Amniotic stem cell (primary cell): ENCODE measurements around the gene RNF8.

Source experiments
- DNase-seq: peaks from one replicate; lab custom pipeline; 2025; lab: John Stamatoyannopoulos, UW

The RNF8 gene

DNA sequence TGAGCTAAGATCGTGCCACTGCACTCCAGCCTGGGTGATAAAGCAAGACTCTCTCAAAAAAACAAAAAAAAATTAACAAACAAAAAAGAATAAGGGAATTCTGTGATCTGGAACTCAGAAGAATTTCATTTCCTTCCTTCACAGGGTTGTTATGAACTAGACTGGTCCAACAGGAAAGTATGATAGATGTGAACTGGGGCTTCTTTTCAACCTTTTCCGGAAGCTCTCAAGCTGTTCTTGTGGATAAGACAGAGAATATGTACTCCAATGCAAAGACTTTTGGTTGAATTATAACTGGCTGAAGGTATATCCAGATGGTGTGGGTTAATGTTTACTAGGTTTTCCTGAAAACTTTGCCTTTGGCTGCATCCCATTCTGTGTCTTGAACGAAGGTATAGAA is 5.3 kb downstream of the RNF8 start:
- DNase-seq: no peak

DNA sequence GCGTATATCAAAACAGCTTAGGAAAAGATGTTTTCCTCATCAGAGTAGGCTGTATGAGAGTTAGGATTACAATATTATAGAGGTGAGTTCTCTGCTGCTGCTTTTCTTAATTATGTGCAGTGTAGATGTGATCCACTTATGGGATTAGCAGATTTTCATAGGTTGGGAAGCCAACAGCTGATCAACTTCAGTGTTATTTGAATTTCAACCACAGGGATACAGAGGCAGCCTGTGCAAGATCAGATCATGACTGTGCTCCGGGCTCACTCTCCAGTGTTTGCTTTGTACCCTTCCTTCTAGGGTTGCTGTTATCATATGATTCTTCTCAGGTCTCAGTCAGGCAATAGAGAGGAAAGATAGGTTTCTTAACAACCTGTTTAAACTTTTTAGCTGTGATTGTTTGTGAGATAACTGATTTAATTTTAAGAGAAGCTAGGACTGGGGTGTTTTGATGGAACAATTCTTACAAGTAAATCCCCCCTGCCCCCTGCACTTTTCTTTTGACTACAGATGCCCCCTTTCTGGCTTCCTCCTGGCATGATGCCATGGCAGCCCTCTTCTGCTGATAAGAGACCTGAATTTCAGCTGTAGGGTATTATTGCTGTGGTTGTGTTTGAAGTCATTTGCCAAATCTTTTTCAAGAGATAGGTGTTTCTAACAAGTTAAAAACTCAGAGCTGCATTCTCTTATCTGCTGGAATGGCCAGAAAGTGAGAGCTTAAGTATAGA is 8.5 kb downstream of the RNF8 start:
- no peak for DNase-seq

DNA sequence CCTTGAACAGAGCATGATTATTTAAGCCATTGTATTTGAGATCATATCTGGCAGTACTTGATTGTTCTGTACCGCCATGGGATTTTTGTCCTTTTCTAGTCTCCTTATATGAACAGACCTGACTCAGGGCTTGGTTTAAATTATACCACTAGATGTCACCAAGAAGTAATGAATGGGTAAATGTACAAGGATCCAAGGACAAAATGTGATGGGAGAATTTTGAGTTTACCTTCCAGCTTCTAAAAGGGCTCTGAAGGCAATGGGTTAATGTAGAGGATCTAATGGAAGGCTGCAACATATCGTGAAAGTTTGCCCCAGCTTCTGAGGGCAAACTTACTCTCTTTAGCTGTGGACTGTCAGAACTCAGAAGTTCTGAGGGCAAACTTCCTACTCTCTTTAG is 12.0 kb downstream of the RNF8 start:
- DNase-seq: no peak

DNA sequence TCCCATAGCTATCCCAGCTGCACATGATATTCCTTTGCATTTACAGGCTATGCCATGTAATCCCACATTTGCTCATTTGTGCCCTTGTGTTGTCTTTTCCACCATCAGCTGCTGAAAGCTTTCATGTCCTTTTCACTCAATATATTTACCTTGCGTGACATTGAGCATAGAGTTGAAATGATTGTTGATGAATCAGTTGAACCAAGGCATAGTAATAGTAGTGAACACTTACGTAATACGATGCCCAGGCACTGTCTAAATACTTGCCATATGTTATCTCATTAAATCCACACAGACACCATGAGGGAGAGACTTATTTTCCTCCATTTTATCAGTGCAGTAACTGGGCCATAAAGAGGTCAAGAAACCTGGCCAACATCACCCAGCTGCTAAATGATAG is 13.1 kb downstream of the RNF8 start:
- DNase-seq: no peak

DNA sequence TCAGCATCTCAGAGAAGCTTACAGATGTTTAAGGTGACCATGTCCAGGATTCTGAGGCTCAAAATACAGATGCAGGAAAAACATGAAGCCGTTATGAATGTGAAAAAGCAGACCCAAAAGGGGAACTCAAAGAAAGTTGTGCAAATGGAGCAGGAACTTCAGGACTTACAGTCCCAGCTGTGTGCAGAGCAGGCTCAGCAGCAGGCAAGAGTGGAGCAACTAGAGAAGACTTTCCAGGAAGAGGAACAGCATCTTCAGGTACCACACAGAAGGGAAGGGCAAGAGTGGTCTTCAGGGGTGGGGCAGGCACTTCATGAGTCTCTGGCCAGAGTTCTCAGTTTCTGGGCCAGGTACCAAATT is 15.2 kb downstream of the RNF8 start:
- DNase-seq: no peak

DNA sequence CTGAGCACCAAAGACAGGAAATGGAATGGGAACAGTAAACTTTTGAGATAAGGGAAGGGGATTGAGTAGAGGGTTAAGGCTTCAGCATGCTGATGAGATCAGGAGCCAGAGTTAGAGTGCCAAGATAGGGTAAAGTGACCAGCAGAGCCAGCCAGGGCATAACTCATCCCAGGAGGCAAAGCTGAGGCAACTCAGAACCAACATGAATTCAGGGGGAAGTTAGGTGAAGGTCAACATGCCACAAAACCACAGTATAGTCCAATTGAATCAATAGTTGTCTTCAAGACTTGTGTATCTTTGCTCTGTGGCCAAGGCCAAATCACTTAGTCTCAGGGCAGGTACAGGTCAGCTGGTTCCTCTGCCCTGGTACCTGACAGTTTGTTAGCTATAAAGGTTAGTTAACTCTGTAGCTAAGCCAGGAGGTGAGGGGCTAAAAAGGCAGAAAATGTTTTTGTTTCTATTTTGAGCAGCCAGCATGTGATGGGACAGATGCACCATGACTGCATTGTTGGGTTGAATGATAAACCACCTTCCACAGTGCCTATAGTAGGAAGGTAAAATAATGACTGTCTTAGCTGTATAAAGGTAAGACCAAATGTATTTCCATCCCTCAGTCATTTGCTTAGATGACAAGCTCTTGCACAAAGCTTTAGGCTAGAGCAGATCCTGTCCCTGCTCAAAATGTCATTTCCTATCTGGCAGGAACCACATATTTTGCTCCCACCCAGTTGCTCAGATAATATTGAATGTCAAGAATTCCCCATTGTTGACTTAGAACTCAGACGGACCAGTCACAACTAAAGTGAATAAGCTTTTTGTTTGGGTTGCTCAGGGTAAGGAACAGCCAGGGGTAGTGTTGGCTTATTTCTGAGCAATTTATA is 15.8 kb downstream of the RNF8 start:
- DNase-seq: no peak

DNA sequence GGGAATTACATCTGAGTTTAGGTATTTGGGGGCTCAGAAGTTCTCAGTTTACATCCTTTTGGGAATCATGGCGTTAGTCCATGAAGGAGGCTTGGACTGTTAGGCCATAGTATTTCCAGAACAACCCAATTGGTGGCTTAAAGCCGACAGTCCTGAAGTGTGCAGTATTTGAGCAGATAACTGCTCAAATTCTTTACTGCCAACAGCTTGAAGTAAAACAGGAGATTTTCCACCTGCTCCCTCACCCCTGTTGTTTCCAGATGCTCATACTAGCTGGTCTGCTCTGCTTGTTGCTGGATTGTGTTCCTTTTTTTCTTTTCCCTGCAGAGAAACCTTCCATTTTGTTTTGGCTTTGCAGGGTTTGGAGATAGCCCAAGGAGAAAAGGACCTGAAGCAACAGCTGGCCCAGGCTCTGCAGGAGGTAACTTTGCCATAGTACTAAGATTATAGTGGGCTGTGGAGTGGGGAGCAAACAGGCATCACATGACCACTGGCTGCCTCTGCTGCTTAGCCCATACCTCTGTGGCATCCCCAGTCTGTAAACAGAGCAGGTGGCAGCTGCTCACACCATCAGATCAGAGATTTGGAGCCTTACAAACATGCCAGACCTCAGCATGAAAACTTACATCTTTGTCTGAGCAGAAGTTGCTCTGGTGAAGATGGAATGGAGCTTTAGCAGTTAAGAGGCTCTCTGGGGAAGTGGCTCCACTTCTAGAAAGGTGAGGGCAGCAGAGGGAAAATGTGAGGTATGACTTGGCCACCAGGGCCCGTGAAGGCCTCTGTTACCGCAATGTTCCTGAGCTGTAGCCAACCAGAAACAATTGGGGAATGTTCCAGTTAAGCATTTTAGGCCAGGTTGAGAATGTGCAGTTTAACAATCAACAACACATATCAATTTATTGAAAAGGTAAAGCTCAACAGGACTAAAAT is 17.6 kb downstream of the RNF8 start:
- DNase-seq: no peak

DNA sequence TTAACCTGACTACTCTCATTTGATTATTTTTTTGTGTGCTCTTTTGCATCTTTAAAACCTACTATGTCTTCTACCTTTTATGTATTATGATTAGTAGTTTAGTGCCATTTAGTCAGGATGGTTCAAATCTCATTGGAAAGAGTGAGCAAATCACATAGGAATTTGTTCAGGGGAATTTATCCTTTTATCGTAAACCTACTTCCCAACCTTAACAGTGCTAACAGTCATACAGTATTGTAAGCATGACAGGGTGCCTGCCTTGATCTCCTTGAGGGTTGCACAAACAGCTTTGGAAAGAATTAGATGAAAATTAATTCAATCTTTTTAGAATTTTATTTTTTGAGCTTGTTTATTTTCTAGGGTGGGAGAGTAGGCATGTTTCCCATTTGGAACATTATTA is 18.3 kb downstream of the RNF8 start:
- DNase-seq: no peak

DNA sequence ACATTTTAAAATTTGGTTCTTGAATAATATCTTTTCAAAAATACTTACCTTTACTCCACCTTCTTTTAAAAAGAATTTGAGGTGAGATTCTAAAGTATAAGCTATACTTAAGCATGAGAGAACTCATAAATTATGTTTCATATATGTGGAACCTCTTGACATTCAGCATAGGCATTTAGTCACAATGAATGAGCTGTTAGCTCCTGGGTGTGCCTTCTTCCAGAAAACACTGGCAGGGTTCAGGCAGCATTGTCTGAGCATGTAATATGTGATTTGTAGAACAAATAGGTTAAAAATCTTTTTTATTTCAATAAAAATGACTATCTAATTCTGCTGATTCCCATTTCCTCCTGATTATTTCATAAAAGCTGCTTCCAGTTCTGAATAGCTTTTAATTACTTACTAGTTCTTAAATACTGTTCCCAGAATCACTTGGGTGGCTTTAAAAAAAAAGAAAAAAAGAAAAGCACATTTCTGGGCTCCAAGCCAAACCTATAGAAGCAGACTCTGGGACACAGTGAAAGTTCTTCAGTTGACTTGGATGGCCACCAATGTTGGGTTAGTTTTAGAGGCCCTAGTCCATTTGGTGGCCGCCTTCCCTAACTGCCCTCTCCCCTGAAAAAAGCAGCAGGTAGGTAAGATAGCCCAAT is 20.2 kb downstream of the RNF8 start:
- DNase-seq: no peak

DNA sequence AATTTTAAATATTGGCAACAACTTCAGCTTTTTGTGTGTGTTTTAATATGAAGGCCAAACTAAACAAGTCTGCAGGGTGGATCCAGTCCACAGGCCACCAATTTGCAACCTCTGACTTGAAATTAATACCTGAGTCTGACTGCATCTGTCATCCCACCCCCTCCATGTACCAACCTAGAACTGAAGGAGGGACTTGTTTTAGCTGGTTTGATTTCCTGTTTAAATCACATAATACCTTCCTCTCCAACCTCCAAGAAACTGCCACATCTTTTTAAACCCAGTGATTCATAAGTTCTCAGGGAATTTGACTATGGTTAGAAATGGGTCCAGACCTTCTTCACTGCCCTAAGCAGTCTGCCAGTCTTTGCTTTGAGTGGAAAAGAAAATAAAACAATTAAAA is 21.6 kb downstream of the RNF8 start:
- no peak for DNase-seq

DNA sequence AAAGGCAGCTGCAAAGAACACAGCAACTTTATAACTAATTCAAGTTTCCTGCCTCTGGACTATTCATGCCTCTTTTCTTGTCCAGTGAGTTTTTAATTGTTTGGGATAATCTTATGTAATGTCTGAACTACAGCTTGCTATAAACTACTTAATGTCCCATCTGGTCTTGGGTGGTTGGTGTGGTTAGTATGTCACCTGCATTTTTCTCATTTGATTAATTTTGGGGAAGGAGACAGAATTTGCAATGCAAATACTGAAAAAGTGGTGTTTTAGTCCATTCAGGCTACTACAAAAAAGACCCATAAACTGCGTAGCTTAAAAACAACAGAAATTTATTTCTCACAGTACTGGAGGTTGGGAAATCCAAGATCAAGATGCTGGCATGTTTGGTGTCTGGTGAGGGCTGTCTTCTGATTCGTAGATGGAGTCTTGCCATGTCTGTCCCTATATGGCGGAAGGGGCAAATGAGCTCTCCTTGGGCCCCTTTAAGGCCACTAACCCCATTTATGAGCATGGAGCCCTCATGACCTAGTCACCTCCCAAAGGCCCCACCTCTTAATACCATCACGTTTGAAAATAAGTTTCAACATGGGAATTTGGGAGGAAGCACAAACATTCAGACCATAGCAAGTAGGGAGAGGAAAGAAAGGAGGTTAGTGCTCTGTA is 22.4 kb downstream of the RNF8 start:
- no peak for DNase-seq

DNA sequence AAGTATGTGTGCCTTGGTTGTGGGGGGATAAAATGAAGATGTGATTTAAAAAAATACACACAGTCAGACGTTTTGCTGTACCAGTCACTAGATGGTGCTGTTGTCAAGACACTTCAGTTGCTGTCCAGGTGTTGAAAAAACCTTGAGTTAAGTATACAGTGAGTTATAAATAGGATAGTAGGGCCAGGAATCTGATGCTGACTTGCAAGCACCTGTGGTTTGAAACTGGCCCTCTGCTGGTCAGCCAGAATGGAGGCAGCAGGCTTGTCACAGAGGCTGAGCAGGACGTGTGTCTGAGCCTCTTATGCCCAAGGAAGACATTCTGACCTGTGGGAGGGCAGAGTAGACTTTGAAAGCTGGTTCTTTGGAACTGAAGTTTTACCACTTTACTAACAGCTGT is 27.8 kb downstream of the RNF8 start:
- DNase-seq: peak; percentile 24

DNA sequence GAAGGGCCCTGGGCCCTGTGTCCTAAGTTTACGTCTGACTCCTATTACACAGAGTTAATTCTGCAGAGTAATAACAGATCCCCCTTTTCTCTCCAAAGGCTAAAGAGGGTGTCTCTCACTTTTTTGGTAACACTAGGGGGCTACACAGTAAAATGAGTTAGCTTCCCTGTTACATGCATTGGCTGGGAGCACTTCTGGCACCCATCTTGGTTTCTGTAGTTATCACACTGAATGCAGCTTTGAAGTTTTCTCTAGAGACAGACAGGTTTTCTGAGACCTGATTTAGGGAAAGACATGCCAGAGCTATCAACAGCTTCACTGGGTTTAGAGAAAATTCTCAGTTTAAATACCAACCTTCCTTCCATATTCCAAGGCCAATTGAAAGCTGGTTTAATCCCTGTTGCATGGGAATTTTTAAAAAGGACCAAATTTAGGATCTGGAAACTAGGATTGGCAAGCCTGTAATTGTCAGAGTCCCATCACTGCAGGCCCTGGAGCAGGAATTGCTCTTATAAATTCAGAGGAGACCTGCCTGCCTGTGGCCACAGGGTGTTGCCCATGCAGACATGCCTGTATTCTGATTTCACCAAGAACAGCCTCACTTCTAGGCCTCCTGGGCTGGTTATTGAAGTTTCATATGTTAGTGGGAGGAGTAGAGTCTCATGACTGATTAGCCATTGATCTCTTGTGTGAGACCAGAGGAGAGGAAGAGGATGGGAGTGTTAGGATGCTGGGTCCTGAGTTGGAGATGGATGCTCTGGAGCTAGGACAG is 29.4 kb downstream of the RNF8 start:
- no peak for DNase-seq

DNA sequence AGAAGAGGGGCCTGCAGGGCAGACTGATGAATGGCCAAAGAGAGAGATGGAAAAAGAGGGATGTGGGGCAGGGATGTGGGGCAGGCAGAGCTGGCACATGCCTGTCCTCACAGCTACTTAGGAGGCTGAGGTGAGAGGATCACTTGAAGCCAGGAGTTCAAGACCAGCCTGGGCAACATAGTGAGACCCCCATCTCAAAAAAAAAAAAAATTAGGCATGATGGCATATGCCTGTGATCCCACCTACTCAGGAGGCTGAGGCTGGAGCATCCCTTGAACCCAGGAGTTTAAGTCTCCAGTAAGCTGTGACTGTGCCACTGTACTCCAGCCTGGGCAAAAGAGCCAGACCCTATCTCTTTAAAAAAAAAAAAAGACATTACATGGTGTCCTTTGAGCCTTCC is 34.8 kb downstream of the RNF8 start:
- no peak for DNase-seq

DNA sequence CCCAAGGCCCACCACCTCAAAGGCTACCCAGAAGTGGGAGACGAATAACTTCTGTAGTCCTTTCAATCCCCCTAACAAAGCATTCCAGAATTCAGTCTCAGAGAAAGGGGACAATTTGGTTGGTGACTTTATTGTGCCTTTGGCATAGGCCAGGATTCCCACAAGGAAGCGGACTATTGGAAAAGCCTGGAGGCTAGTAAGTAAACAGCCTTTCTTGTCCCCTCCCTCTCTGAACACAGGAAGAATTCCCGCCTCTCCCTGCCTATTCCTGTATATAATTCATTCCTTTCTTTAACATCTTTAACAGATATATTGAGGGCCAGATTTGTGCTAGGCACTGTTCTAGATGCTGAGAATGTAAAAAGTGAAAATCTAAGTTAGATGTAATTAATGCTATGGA is 36.1 kb downstream of the RNF8 start:
- no peak for DNase-seq

DNA sequence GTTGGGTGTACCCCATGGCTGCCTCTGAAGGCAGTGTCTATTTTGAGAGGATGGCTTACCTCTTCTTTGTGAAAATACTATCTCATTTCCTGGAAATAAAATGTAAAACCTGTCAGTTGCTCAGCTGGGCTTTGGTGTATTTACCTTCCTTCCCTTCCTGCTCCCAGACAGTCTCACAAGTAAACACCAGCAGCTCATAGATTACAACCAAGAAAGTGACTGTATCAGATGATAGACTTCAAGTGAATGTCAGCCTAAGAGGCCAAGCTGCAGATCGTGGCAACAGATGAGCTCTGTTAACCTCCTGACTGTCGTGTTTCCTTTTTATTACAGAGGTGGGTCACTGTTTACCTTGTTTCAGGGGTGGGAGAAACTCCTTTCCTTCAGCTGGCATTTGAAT is 37.3 kb downstream of the RNF8 start:
- DNase-seq: no peak

DNA sequence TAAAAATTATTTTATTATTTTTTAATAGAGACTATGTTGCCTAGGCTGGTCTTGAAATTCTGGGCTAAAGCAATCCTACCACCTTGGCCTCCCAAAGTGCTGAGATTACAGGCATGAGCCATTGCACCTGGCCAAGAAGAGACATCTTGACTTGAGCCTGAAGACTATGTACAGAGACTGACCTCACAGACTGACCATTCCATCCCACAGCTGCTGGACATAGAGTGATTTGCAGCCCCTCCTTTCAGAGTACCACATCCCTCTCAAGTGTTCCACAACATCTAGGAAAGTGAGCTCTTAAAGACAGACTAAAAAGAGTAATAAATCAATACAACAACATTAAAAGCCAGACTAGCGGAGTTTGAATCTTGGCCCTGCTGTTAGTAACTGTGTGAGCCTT is 39.0 kb downstream of the RNF8 start:
- DNase-seq: no peak

DNA sequence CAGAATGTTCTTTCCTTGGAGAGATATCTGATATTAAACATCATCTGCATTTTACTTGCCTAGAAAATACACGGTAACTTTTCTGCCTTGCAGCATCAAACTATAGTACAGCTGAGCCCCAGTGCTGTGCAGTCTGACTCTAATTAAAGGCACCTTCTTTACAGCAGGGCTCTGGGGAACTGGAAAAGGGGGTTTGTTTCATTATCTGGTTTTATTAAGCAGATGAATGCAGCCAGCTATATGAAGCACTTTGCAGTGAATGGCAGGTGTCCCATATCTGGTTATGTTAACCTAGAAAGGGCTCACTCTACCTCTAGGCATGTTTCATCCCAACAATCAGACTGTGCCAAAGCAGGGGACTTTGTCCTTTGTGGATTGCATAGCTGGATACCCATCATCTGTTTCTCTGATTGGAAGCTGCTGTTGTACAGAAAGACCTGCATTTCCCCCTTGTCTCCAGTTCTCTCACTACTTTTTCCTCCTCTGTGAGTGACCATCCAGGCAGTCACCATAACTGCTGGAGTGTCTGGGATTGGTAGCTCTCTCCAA is 39.7 kb downstream of the RNF8 start:
- no peak for DNase-seq

DNA sequence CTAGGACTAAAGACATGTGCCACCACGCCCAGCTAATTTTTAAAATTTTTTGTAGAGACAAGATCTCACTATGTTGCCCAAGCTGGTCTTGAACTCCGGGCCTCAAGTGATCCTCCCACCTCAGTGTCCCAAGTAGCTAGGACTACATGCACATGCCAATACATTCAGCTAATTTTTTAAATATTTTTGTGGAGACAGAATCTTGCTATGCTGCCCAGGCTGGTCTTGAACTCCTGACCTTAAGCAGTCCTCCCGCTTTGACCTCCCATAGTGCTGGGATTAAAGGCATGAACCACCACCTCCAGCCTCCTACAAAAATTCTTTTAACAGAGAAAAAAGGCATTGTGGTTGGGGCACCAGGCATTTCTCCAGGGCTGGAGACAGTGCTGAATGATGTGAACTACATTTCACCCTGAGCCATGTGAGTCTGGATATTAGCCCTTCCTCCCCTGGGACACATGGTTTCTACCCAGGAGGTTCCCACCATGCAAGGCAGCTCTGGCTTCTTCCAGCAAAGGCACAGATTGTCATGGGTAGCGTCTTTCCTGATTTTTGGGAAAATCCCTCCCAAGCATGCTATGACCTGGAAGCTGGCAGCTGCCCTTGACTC is 42.9 kb downstream of the RNF8 start:
- no peak for DNase-seq

DNA sequence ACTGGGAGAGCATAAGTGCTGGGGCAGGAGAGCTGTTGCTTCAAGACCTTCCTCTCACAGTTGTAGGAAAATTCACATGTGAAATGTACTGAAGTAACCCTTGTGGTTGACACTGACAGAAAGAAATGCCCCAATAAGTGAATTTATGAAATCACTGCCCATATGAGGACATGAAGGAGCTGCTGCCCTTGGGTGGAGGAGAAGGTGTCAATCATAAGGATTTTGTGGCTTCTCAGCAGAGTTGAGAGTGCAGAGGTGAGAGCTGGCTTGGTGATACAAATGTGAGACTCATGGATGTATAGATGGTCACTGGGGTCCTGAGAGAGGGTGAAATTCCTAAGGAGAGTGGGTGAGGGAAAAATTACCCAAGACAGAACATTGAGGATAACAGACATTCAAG is 45.3 kb downstream of the RNF8 start:
- no peak for DNase-seq
